Measurements from ENCODE around the gene MRPL21. TPM values are rescaled to one million over a fixed set of nuclear protein-coding genes. Genes with fewer than 3 reads are reported as not detected.

The MRPL21 gene
- total and polyA plus RNA-seq, 9 of the 15 experiments (the other 6 are each of a cell fraction or from before 2014, with no cell fraction given) = 196 to 618 (median 232) TPM

- peak within 1 kb of the TSS; percentile 92 for H2AFZ ChIP-seq (ENCODE audit: low read depth, low read length)
- ATAC-seq (peak; percentile 83), FAIRE-seq (no peak), DNase-seq (ENCODE audit: extremely low read depth in 1 of 4, low spot score in 3 of 4) (peak; percentile 78 to 92 (median 91))
- peaks cover 18 to 58% of the 10 kb centered on the region in 2 experiments; a peak in 4 of 5 replicates for H3K4me1 ChIP-seq (replicated peaks in 1 of 2; ENCODE audit: control insufficient read depth in 2 of 2, insufficient read depth in 2 of 2, low read length in 2 of 2)
- H3K9me1 ChIP-seq (ENCODE audit: control insufficient read depth, insufficient read depth, low read length) = no peaks in the 10 kb centered on the region
- 25% methylated on average over 29 of the region's 82 CpGs for WGBS (ENCODE audit: insufficient coverage, low coverage, missing lambda C conversion rate)
- in situ Hi-C loops (cut with MboI) = loop anchor here (25.0 kb wide), 1 partner anchor 820 kb away; no protein-coding TSS in a partner anchor
- peak within 1 kb of the TSS; percentile 79; the same call in 2 of the 3 replicates for H3K27ac ChIP-seq (ENCODE audit: extremely low read depth, low read depth, low read length)
- H3K4me2 ChIP-seq (ENCODE audit: insufficient read depth, low read length) = peak within 1 kb of the TSS; percentile 90
- POLR2A ChIA-PET = interaction anchor here (0.6 to 0.7 kb wide), 2 partner anchors 9 to 100 kb away, joined by 3 read pairs; no protein-coding TSS in a partner anchor
- peaks cover 3% of the 10 kb centered on the region; the same call in 1 of the 3 replicates for H3K36me3 ChIP-seq (ENCODE audit: control insufficient read depth, insufficient read depth, low read length)
- H3K9me3 ChIP-seq (replicated peaks; ENCODE audit: control insufficient read depth, insufficient read depth, low read depth, low read length) = no peaks in the 10 kb centered on the region
- H4K20me1 ChIP-seq (replicated peaks; ENCODE audit: control insufficient read depth, insufficient read depth, low read length) = no peaks in the 10 kb centered on the region
- BruUV-seq (replicated peaks) = no TSS peak
- H3K79me2 ChIP-seq (ENCODE audit: control insufficient read depth, insufficient read depth, low read length) = peaks cover 24% of the 10 kb centered on the region
- H3K4me3 ChIP-seq = peak within 1 kb of the TSS; percentile 47
- H3K27me3 ChIP-seq (ENCODE audit: control insufficient read depth in 2 of 2, insufficient read depth in 2 of 2, low read length in 2 of 2) = no peaks in the 10 kb centered on the region
- peak within 1 kb of the TSS; percentile 65 to 93 for H3K9ac ChIP-seq (ENCODE audit: insufficient read depth in 1 of 2, low read depth in 2 of 2, low read length in 2 of 2)
- intact Hi-C loops (cut with micrococcal nuclease) = no loop called here
- CTCF ChIA-PET (ENCODE audit: low intra/inter-chr PET ratio) = no interaction called here
- TF ChIP-seq GABPA (tag; conservative IDR thresholded peaks at IDR 0.05; ENCODE audit: low read depth) (0 out of 2 replicates have a peak, but pooled peaks have one; percentile 2), CXXC5 (CRISPR knock-in tag; IDR thresholded peaks at IDR 0.05) (peak; percentile 70), MBD1 (CRISPR knock-in tag; IDR thresholded peaks at IDR 0.05) (peak; percentile 91), POLR2G (IDR thresholded peaks at IDR 0.05; ENCODE audit: low read depth, low read length) (peak; percentile 69), FOXA3 (CRISPR knock-in tag; conservative IDR thresholded peaks at IDR 0.05 in 1 of 2, IDR thresholded peaks at IDR 0.05 in 1 of 2) (no peak), ZNF639 (CRISPR knock-in tag; conservative IDR thresholded peaks at IDR 0.05 in 1 of 2, IDR thresholded peaks at IDR 0.05 in 1 of 2) (peak in 1 of 2 experiments; percentile 61; a peak in 2 of 4 replicates), NR2C2 (CRISPR knock-in tag; IDR thresholded peaks at IDR 0.05) (0 out of 2 replicates have a peak, but pooled peaks have one; percentile 10), NR2C2 (tag; IDR thresholded peaks at IDR 0.05) (no peak), ZNF239 (CRISPR knock-in tag; IDR thresholded peaks at IDR 0.05) (no peak), GATAD2B (IDR thresholded peaks at IDR 0.05; ENCODE audit: borderline replicate concordance) (0 out of 2 replicates have a peak, but pooled peaks have one; percentile 23), ZNF121 (CRISPR knock-in tag; conservative IDR thresholded peaks at IDR 0.05) (peak; percentile 77; the same call in 1 of the 2 replicates), ZBTB7A (IDR thresholded peaks at IDR 0.05; ENCODE audit: borderline replicate concordance, control insufficient read depth, low read depth, low read length) (0 out of 2 replicates have a peak, but pooled peaks have one; percentile 8), ZBTB26 (CRISPR knock-in tag; IDR thresholded peaks at IDR 0.05) (no peak), ZNF174 (CRISPR knock-in tag; IDR thresholded peaks at IDR 0.05) (no peak), MEIS2 (IDR thresholded peaks at IDR 0.05; ENCODE audit: partially characterized antibody) (no peak)
Measured at GRCh38 chr11:68841718-68842426, 61.8 kb downstream of the MRPL21 start, which contains the start of gene CPT1A. Gene CPT1A, minus strand, starts transcription at chr11:68841916. Its CDS starts 26,442 bp downstream, at chr11:68815474.

All from K562 (cell line).